ENCODE measurements around the gene SEMG1. TPM values are rescaled to one million over a fixed set of nuclear protein-coding genes. Genes with fewer than 3 reads are reported as not detected.

SEMG1 gene
- under 1 TPM in 1 of 4 donors, not detected in 3; 0.27 TPM for total RNA-seq

GRCh38 chr20:45206725-45207124, at the start of gene SEMG1:
Gene SEMG1, plus strand, starts transcription at chr20:45207033. Its CDS starts 21 bp downstream, at chr20:45207054.
- Histone ChIP-seq H3K36me3 (no peaks in the 10 kb centered on the region), H3K4me3 (no peak within 1 kb of the TSS), H3K27ac (no peak within 1 kb of the TSS), H3K9me3 (peaks cover 0 to 3% of the 10 kb centered on the region in 2 donors), H3K27me3 (peaks cover 16% of the 10 kb centered on the region), H3K4me1 (no peaks in the 10 kb centered on the region)
- WGBS, 2 donors (ENCODE audit: low coverage in 1 of 2), result 24 to 38% methylated on average over 1 of the region's 1 CpG
- intact Hi-C loops (cut with DNase I; ENCODE audit: low total_unique reads) (no loop called here), in situ Hi-C loops (cut with MboI; ENCODE audit: low pct_ligation_motif_present in 1 of 4, low pct_unique_long_range_greater_than_20kb in 1 of 4, low sequenced_read_pairs in 3 of 4) (no loop called here)
- DNase-seq, result no peak
- no peak for TF ChIP-seq POLR2A (IDR thresholded peaks at IDR 0.05)
- no peak for TF ChIP-seq EP300 (IDR thresholded peaks at IDR 0.05; ENCODE audit: low read depth)
- no peak for TF ChIP-seq CTCF (IDR thresholded peaks at IDR 0.05)

GRCh38 chr20:45157962-45158361, 48.9 kb upstream of the SEMG1 start:
- WGBS, 2 donors (ENCODE audit: low coverage in 1 of 2), result 14% methylated on average over 1 of the region's 1 CpG; no CpG with 5 or more reads in 1 of the 2 donors
- in situ Hi-C loops (cut with MboI; ENCODE audit: low pct_ligation_motif_present in 1 of 4, low pct_unique_long_range_greater_than_20kb in 1 of 4, low sequenced_read_pairs in 3 of 4) (no loop called here), intact Hi-C loops (cut with DNase I; ENCODE audit: low total_unique reads) (no loop called here)
- no peak for DNase-seq
- no peak for TF ChIP-seq CTCF (IDR thresholded peaks at IDR 0.05)
- TF ChIP-seq EP300 (IDR thresholded peaks at IDR 0.05; ENCODE audit: low read depth), result no peak
- peak in 1 of 3 donors; percentile 57 for TF ChIP-seq POLR2AphosphoS5 (IDR thresholded peaks at IDR 0.05)
- no peak for TF ChIP-seq POLR2A (IDR thresholded peaks at IDR 0.05)
- H3K27ac ChIP-seq, result peak overlapping the region; percentile 58 to 75 (median 67)
- no peaks in the 10 kb centered on the region for H3K36me3 ChIP-seq
- H3K9me3 ChIP-seq, result peaks cover 8 to 22% of the 10 kb centered on the region in 2 donors
- H3K4me3 ChIP-seq, result no peak overlapping the region
- H3K4me1 ChIP-seq, result peaks cover 7 to 27% (median 19%) of the 10 kb centered on the region in 4 donors
- H3K27me3 ChIP-seq, result no peaks in the 10 kb centered on the region

GRCh38 chr20:45163083-45163803, 43.6 kb upstream of the SEMG1 start:
- Histone ChIP-seq H3K9me3 (peaks cover 13 to 22% of the 10 kb centered on the region in 2 donors), H3K27me3 (no peaks in the 10 kb centered on the region), H3K36me3 (no peaks in the 10 kb centered on the region), H3K27ac (peak overlapping the region; percentile 55 to 73 (median 62)), H3K4me3 (no peak overlapping the region), H3K4me1 (peaks cover 0 to 27% (median 15%) of the 10 kb centered on the region in 4 donors)
- DNase-seq, result peak; percentile 83
- TF ChIP-seq CTCF (IDR thresholded peaks at IDR 0.05), result no peak
- TF ChIP-seq EP300 (IDR thresholded peaks at IDR 0.05; ENCODE audit: low read depth), result no peak
- no peak for TF ChIP-seq POLR2A (IDR thresholded peaks at IDR 0.05)
- TF ChIP-seq POLR2AphosphoS5 (IDR thresholded peaks at IDR 0.05), result no peak
- 25 to 38% methylated on average over 1 of the region's 1 CpG for WGBS, 2 donors (ENCODE audit: low coverage in 1 of 2)
- in situ Hi-C loops (cut with MboI; ENCODE audit: low pct_ligation_motif_present in 1 of 4, low pct_unique_long_range_greater_than_20kb in 1 of 4, low sequenced_read_pairs in 3 of 4), result no loop called here
- intact Hi-C loops (cut with DNase I; ENCODE audit: low total_unique reads), result no loop called here

- WGBS, 2 donors (ENCODE audit: low coverage in 1 of 2), result 95 to 100% methylated on average over 1 of the region's 1 CpG
- TF ChIP-seq POLR2AphosphoS5 (IDR thresholded peaks at IDR 0.05), result no peak
- no peak for TF ChIP-seq POLR2A (IDR thresholded peaks at IDR 0.05)
- no peak for TF ChIP-seq EP300 (IDR thresholded peaks at IDR 0.05; ENCODE audit: low read depth)
- no peak for TF ChIP-seq CTCF (IDR thresholded peaks at IDR 0.05)
- Histone ChIP-seq H3K4me1 (peaks cover 0 to 18% (median 8%) of the 10 kb centered on the region in 4 donors), H3K27me3 (no peaks in the 10 kb centered on the region), H3K4me3 (no peak overlapping the region), H3K9me3 (peaks cover 5 to 15% of the 10 kb centered on the region in 2 donors), H3K36me3 (no peaks in the 10 kb centered on the region), H3K27ac (no peak overlapping the region)
- in situ Hi-C loops (cut with MboI; ENCODE audit: low pct_ligation_motif_present in 1 of 4, low pct_unique_long_range_greater_than_20kb in 1 of 4, low sequenced_read_pairs in 3 of 4), result no loop called here
- intact Hi-C loops (cut with DNase I; ENCODE audit: low total_unique reads), result no loop called here
- DNase-seq, result no peak
These were observed 41.9 kb upstream of the SEMG1 start for GRCh38 chr20:45164906-45165305.
